ENCODE measurements around the gene SVIL.
"Not testable (repeated sequence)": the region's sequence is repeated elsewhere in the genome, so short reads cannot be mapped to it uniquely, and the experiment has no call there.

- not testable (repeated sequence) for TF ChIP-seq EZH2 (optimal IDR thresholded peaks at IDR 0.05; ENCODE audit: low read depth, low read length); EZH2phosphoT487 (IDR thresholded peaks at IDR 0.05; ENCODE audit: low read length)
- TF ChIP-seq, protein P1, sequence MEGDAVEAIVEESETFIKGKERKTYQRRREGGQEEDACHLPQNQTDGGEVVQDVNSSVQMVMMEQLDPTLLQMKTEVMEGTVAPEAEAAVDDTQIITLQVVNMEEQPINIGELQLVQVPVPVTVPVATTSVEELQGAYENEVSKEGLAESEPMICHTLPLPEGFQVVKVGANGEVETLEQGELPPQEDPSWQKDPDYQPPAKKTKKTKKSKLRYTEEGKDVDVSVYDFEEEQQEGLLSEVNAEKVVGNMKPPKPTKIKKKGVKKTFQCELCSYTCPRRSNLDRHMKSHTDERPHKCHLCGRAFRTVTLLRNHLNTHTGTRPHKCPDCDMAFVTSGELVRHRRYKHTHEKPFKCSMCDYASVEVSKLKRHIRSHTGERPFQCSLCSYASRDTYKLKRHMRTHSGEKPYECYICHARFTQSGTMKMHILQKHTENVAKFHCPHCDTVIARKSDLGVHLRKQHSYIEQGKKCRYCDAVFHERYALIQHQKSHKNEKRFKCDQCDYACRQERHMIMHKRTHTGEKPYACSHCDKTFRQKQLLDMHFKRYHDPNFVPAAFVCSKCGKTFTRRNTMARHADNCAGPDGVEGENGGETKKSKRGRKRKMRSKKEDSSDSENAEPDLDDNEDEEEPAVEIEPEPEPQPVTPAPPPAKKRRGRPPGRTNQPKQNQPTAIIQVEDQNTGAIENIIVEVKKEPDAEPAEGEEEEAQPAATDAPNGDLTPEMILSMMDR (IDR thresholded peaks at IDR 0.05; ENCODE audit: low read length): not testable (repeated sequence)
These were observed 170.1 kb downstream of the SVIL start for GRCh38 chr10:29464671-29465171.

All from MM.1S (cell line).